NCI-H2107 treated with DMSO at 0.1 percent for 48 hours (cell line): ENCODE results near the gene PSD2.
A peak's percentile ranks its signal among the peaks of the same experiment; 100 is the strongest.

Experiments
- DNase-seq: peaks from one replicate; lab custom pipeline; 2025; ENCODE audit not compliant: unreplicated experiment; lab: John Stamatoyannopoulos, UW

PSD2 gene

DNA sequence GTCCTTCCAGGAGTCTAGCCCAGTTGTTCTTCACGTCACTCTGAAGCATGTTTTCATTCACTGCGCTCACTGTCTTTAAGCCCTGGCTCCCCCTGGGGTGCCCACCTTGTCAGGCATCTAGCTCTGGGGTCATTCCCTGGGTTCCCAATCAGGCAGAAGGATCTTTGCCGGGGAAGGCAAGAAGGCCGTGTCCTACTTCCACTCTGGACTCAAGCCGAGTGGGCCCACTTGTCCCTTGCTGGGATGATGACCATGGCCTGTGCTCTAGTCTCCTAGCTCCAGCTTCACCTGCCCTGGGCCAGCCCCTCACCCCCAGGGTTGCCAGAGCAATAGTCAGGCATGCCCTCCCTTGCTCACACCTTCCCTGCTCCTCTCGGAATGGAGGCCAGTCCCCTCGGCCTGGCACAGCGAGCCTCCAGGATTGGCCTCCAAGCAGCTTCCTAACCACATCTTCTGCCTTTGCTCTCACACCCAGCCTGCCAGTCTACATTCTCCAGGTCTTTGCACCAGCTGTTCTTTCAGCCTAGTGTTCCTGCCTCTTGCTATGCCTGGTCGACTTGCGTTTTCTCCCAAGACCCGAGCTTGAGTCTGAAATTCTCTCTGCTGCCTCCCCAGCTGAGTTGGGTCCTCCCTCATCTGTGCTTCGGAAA lies 32.2 kb upstream of the PSD2 start:
- no peak for DNase-seq

DNA sequence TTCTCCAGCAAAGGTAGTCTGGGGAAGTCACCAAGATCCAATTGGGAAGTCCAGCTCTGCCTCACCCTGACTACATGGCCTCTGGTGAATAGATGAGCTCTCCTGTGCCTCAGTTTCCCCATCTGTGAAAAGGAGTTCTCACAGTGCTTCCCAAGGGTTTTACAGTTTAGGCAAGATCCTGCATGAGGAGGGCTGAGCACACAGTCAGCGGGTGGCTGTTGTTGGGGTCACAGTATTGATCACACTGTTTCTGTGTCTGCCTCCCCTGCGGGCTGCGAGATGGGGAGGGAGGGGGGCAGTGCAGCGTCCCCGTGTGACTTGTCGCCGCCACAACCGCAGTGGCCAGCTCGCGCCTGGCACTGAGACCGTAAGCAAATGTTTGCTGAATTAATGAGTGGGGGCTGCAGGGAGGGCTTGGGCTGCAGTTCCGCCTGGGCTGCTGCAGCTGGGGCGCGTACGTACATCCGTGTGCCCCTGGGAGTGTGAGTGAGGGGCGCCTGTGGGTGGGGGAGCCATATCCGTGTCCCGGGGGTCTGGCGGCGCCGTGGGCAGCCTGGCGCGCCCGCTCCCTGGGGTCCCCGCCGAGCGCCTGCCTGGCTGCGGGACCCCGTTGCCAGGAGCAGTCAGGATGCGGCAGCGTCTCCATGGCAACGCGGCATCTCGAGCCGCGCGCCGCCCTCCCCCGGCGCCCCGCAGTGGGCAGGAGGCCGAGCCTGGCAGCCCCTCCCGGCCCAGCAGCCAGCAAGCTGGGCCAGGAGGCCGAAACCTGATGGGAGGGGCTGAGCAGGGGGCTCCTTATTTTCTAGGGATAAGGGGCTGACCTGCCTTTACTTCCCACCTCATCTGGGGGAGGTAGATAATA lies 31.4 kb upstream of the PSD2 start:
- DNase-seq, result no peak

GRCh38 chr5:139764886-139765408 lies 30.7 kb upstream of the PSD2 start:
- DNase-seq, result no peak

- peak; percentile 11 for DNase-seq
Observed at GRCh38 chr5:139765409-139766217, 30.0 kb upstream of the PSD2 start.

- DNase-seq, result no peak
Observed at GRCh38 chr5:139767960-139768359, 27.6 kb upstream of the PSD2 start.

DNA sequence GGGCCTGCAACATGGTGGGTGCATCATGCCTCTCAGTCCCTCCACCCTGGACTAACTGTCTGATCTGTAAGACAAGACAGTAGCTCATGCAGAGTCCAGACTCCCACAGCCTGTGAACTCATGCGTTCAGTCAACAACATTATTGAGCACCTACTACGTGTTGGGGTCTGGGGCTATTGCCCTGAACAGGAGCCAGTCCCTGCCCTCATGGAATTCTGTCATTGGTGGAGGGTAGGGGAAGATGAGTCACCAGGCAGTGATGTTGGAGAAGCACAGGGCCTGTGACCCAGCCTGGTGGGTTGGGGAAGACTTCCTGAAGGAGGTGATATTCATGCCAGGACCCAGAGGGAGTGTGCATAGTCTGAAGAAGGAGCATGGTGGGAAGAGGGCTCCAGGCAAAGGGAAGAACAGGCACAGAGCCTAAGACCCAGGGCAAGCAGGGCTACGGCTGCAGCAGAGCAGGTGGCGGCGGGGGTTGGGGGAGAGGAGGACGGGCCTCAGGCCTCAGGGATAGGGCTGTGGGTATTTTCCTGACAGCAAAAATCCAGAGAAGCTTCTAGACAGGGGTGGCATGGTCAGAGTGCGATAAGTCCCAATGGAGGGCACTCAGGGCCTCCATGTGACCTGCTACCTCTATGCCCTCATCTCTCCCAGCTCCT lies 26.7 kb upstream of the PSD2 start:
- no peak for DNase-seq

DNA sequence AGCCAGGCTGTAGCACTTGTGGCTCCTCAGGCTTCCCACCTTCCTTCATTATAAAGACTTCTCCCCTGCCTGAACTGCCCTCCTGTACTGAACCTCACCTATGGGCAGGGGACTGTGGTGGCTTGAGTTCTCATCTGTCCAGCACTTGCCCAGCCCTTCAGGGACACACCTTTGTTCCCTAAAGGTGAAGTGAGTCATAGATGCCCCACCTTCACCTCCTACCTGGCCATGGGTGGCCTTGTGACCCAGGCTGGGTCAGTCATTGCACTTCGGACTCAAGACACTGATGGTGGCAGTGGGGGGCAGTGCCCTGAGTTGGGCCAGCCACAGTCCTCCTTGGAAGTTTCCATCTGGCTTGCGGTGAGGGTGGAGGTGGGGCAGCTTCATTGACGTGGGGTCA lies 26.1 kb upstream of the PSD2 start:
- no peak for DNase-seq

- DNase-seq, result no peak
Observed at GRCh38 chr5:139770722-139771121, 24.9 kb upstream of the PSD2 start.

DNA sequence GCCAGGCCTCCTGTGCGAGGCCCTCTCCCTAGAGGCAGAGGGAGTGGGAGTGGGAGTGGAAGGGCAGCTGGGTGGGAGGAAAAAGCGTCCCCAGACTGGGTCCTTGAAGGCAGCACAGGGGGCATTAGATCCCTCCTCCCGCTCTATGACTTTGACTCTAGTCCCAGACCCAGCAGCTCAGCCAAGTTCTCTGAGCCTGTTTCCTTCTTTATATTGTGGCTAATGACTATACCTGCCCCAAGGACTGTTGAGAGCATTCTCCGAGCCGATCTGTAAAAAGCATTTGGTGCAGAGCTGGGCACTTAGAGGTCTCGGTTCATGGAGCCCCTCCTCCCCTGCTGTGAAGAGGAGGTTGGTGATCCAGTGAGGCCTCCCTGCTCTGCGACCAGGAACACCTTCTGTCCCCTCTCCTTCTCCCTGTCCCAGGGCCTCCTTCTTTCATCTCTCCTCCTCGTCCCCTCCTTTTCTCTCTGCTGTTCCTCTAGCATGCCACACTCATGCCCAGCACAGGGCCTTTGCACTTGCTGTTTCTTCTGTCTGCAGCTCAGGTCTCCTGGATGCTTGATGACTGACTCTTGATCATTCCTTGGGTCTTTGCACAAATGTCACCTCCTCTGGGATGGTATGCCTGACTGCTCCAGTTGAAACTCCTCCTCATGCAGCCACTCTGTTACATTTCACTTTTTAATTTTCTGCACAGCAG lies 23.4 kb upstream of the PSD2 start:
- no peak for DNase-seq

GRCh38 chr5:139772927-139773690 lies 22.5 kb upstream of the PSD2 start:
- no peak for DNase-seq

- peak; percentile 16 for DNase-seq
Observed at GRCh38 chr5:139774980-139775661, 20.5 kb upstream of the PSD2 start.

DNA sequence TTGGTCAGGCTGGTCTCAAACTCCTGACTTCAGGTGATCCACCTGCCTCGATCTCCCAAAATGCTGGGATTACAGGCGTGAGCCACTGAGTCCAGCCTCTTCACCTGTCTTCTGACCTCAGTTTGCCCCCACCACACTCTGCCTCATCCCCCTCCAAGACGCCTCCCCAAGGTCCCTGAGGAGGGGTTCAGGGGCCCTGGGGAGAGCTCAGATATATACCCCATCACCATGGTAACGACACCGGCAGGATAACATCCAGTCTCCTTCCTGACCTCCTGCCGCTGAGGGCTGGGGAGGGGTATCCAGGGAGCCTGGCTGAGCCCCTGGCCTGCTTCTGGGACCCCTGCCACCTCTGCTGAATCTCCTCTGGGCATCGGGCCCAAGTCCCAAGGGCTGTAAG lies 19.7 kb upstream of the PSD2 start:
- DNase-seq, result no peak

GRCh38 chr5:139776861-139777260 lies 18.7 kb upstream of the PSD2 start:
- no peak for DNase-seq

DNA sequence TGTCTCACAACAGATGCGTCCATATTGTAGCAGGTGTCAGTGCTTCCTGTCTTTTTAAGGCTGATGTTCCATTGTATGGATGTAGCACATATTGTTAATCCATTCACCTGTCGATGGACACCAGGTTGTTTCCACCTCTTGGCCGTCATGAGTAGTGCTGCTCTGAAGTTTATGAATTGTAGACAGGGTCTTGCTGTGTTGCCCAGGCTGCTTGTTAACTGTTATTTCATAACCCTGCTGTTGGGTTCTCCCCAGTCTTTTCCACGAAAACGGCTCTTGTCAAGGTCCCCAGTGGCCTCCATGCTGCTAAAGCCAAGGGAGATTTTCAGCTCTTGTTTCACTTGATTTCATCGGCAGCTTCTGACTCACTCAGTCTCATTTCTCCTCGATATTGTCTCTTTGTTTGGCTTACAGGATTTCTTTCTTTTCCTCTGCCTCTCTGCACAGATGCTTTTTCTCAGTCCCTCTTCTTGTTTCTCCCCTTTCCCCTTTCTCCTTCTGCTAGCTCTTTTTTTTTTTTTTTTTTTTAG lies 12.1 kb upstream of the PSD2 start:
- DNase-seq, result no peak

DNA sequence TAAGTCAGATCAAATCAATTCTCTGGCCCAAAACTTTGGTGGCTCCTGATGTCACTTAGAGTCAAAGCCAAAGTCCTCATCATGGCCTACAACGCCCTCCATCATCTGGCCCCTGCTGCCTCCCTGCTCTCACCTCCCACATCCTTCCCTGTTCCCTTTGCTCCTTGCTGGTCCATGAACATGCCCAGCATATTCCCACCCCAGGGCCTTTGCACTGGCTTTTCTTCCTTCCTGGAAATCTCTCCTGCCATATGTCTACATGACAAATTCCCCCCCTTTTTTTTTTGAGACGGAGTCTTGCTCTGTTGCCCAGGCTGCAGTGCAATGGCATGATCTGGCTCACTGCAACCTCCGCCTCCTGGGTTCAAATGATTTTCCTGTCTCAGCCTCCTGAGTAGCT lies 11.1 kb upstream of the PSD2 start:
- DNase-seq, result no peak

DNA sequence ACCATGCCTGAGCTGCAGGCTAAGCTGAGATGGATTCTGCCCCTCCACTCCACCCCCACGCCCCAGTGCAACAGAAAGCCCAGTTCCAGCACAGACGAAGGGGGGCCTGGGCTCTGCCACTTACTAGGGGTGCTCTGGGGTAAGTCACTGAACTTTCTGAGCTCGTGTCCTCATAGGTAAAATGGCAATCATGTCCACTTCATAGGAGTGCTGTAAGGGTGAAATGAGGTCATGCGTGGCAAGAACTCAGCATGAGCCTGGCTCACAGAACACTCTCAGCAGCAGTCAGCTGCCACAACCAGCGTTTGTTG lies 8.4 kb upstream of the PSD2 start:
- no peak for DNase-seq

DNA sequence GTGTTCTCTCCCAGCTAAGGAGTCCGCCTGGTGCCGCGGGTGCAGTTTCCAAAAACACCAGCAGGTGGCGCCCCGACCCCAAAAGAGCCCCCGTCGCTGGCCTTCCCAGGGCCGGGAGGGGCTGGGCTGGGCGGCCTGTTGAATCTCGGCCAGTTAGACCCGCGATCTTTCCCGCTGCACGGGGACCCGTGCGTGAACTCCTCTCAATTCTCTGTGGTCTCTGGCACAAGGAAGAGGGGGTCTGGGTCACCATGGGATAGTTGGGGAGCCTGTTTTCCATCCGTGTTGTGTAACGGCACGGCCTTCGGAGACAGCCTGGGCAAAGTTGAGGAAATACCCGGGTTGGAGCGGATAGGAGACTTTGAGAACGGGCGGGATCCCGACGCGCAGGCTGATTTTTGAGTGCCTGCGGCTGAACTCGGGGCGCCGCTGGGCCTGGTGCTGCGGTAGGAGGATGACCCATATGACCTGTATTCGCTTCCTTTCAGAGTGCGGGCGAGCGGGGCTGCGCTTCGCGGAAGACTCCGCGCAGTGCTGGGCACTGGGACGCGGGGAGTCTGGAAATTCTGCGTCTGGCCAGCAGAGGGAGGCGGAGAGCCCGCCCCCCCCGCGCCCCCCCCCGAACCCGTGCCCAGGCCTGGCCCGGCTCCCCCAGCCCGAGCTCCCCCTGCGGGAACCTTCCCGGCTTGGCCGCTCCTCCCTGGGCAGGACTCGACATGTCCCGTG lies 7.9 kb upstream of the PSD2 start:
- DNase-seq, result peak; percentile 8

- no peak for DNase-seq
Observed at GRCh38 chr5:139788294-139788910, 7.2 kb upstream of the PSD2 start.
